Thoracic aorta (tissue), 2 donors: ENCODE results near the gene HOXC6. TPM values are rescaled to one million over a fixed set of nuclear protein-coding genes. Genes with fewer than 3 reads are reported as not detected.

Experiments used
- ATAC-seq: fragments of 150-250 bp; one replicate; pipeline ENCODE4 v1.8.0; 2017; ENCODE audit warnings: low read depth; ENCODE audit not compliant: insufficient number of reproducible peaks, low FRiP score
- DNase-seq: peaks from one replicate; pipeline ENCODE4 v3.0.0-alpha.2; 2020; ENCODE audit warnings: low spot score
- H3K27ac ChIP-seq, 2 donors: fragments of 200-600 bp; sonication (generic); 1 replicate in 1 of 2; 2 replicates in 1 of 2; pipeline ENCODE4 v1.5.1; 2016; ENCODE audit warnings: mild to moderate bottlenecking in 2 of 2, moderate library complexity in 2 of 2
- H3K27me3 ChIP-seq: fragments of 200-600 bp; sonication (generic); replicated peaks from 2 replicates; pipeline ENCODE4 v1.6.0; 2016; ENCODE audit warnings: mild to moderate bottlenecking; ENCODE audit not compliant: insufficient read depth
- H3K36me3 ChIP-seq: fragments of 200-600 bp; sonication (generic); one replicate; pipeline ENCODE4 v1.5.1; 2016
- H3K4me1 ChIP-seq, 2 donors: fragments of 200-600 bp; sonication (generic); 1 replicate in 1 of 2; 2 replicates in 1 of 2; pipeline versions ENCODE4 v1.5.1 to v1.6.0; 2016; ENCODE audit warnings: low read depth in 2 of 2, mild to moderate bottlenecking in 1 of 2; ENCODE audit not compliant: control insufficient read depth in 1 of 2
- H3K4me3 ChIP-seq: fragments of 200-600 bp; sonication (generic); 2 replicates; pipeline ENCODE4 v1.5.1; 2016; ENCODE audit warnings: mild to moderate bottlenecking
- H3K9me3 ChIP-seq: fragments of 200-600 bp; sonication (generic); 2 replicates; pipeline ENCODE4 v1.5.1; 2016
- total RNA-seq, 2 donors: library from RNA; depleted of rRNA; stranded (reverse); fragments of >200 nt; gene quantifications; one replicate each; pipeline versions ENCODE4 v1.1.0 to v1.2.3, GENCODE V29; 2016
- TF ChIP-seq, protein P1 (sequence below): fragments of 200-600 bp; sonication (generic); IDR thresholded peaks from one replicate; pipeline ENCODE4 v1.5.1; 2019; ENCODE audit warnings: antibody characterized with exemption

Gene HOXC6
- total RNA-seq, 2 donors from 2014 or later = not detected

DNA sequence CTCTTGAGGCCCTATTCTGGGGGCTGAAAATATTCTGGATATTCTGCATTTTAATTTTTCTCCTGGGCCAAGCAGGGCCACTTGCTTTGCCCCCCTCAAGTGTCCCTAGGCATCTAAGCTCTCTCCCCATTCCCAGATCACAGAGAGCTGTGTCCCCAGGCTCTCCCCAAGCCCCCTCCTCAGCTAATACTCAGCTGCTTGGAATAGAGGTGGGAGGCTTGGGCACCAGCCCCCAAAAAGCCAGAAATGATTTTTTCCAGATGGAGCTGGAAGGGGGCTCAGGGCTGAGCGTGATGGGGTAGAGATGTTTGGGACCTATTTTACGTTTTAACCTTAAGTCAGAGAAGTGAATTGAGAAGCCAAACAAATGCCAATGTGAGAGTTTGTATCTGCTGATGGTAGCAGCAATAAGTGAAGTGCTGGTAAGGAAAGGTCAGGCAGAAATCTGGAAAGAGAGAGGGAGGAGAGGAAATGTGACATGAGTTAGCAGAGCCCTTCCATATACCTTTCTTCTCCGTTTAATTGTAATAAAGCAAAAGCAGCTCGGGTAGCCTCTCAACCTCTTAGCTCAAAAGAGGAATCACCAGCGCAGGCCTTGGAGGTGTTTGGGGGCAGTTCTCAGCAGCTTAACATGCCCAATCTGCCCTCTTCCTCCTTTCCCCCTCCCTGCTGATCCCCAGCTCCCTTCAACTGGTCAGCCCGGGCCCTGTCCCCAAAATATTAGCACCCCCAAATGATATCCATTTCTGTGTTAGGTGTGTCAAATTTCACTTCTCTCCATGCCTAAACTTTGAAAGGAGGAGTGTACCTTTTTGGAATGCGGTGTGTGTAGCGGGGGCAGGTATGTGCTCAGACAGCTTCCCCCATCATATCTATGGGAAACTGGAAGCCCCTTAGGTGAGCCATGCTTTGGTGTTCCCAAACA is 5.0 kb upstream of the HOXC6 start:
- no peak for ATAC-seq
- no peak overlapping the region for H3K27ac ChIP-seq

GRCh38 chr12:54024127-54024526 is 4.1 kb upstream of the HOXC6 start:
- TF ChIP-seq, protein P1, sequence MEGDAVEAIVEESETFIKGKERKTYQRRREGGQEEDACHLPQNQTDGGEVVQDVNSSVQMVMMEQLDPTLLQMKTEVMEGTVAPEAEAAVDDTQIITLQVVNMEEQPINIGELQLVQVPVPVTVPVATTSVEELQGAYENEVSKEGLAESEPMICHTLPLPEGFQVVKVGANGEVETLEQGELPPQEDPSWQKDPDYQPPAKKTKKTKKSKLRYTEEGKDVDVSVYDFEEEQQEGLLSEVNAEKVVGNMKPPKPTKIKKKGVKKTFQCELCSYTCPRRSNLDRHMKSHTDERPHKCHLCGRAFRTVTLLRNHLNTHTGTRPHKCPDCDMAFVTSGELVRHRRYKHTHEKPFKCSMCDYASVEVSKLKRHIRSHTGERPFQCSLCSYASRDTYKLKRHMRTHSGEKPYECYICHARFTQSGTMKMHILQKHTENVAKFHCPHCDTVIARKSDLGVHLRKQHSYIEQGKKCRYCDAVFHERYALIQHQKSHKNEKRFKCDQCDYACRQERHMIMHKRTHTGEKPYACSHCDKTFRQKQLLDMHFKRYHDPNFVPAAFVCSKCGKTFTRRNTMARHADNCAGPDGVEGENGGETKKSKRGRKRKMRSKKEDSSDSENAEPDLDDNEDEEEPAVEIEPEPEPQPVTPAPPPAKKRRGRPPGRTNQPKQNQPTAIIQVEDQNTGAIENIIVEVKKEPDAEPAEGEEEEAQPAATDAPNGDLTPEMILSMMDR = no peak
- no peak for DNase-seq
- Histone ChIP-seq H3K27me3 (no peaks in the 10 kb centered on the region), H3K4me3 (no peak overlapping the region), H3K4me1 (peaks cover 10 to 23% of the 10 kb centered on the region in 2 donors), H3K27ac (no peak overlapping the region), H3K36me3 (no peaks in the 10 kb centered on the region), H3K9me3 (no peaks in the 10 kb centered on the region)
- ATAC-seq = no peak

More for the DNA sequence above, 5.0 kb upstream of the HOXC6 start:
- Histone ChIP-seq H3K9me3 (no peaks in the 10 kb centered on the region), H3K36me3 (no peaks in the 10 kb centered on the region), H3K4me1 (peaks cover 12 to 16% of the 10 kb centered on the region in 2 donors), H3K27me3 (no peaks in the 10 kb centered on the region), H3K4me3 (no peak overlapping the region)
- TF ChIP-seq, protein P1 = no peak
- DNase-seq = no peak

DNA sequence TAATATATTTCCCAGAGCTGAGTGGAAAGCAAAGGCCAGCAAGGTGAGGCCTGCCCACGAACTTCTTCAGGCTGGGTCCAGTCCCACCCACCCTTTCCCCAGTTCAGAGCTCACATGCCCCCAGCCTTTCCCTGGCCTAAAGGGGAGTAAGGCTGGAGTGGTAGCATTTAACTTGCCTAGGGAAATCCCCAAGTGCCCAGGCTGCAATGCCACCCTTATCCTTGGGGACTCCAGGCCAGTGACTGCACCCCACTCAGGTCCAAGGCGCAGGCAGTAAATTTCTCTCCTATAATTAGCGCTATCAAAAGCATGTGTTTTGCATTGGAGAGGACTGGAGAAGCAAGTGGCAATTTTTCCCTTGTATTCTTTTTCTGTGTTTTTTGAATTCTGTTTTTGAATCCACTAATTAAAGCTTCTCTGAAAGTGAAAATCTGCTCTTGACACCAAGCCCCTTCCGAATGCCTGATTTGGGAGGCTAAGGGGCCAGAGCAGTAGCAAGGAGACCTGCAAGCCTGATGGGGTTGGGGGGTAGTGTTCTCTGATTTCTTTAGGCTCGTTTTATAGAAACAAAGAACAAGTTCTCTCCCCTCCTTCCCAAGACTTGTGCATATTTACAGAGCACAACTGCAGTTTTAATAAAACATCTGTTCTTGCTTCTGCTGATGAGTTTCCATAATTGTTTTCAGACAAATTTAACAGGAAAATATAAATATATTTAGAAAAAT is 3.5 kb upstream of the HOXC6 start:
- DNase-seq (no peak), ATAC-seq (no peak)
- TF ChIP-seq, protein P1 = no peak
- no peak overlapping the region for H3K27ac ChIP-seq
- H3K27me3 ChIP-seq = no peaks in the 10 kb centered on the region
- no peak overlapping the region for H3K4me3 ChIP-seq
- no peaks in the 10 kb centered on the region for H3K36me3 ChIP-seq
- no peaks in the 10 kb centered on the region for H3K9me3 ChIP-seq
- H3K4me1 ChIP-seq = peaks cover 7 to 23% of the 10 kb centered on the region in 2 donors

DNA sequence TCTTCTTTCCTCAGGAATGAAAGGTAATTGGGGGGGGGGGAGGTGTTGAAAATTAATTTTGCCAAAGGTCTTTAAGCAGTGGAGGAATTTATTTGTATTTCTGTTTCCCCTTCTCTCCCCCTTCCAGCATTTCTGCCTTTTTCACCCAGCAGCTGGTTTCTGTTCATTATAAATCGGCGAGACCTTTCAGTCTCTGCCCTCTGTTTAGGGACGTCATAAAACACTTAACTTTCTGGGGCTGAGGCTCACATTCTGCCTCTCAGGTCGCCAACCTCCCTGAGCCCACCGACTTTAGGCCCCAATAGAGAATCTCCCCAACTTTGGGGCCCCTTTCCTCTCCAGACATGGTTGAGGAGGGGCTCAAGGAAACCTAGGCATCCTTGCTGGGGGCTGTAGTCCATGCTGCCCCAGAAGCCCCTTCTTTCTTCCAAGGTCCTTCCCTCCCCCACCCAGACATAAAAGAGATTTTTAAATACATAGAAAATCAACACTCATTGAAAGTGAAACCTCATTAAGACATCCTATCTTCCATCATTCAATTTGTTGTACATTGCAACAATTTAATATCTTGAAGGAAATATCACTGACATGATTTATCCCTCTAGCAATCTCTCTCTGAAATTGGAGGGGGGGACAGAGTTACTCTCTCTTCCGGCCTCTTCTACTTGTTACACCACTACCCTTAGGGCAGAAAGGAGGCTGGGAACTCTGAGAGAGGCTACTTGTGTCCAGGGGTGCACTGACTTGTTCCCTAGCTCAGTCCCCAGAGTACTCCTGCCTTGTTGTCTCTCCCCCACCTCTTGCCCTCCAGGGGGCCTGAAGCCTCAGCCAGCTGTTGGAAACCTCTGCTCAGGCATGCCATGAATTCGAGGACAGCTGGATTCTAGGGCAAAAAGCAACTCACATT is 2.5 kb upstream of the HOXC6 start:
- H3K4me3 ChIP-seq = no peak overlapping the region
- no peaks in the 10 kb centered on the region for H3K27me3 ChIP-seq
- TF ChIP-seq, protein P1 = no peak
- peaks cover 0 to 15% of the 10 kb centered on the region in 2 donors for H3K4me1 ChIP-seq
- H3K27ac ChIP-seq = no peak overlapping the region
- peaks cover 3% of the 10 kb centered on the region for H3K36me3 ChIP-seq
- DNase-seq (no peak), ATAC-seq (no peak)
- no peaks in the 10 kb centered on the region for H3K9me3 ChIP-seq
